MCF 10A (cell line): ENCODE data around the gene SLC50A1. TPM values are rescaled to one million over a fixed set of nuclear protein-coding genes. Genes with fewer than 3 reads are reported as not detected.

Experiments used
- BruUV-seq: library from RNA; stranded (reverse); fragments of 400-500 nt; replicated peaks from 2 replicates; lab custom pipeline; 2021; lab: Mats Ljungman, UMichigan
- CTCF ChIA-PET: fragments of 300-600 bp; sonication (Branson Sonifier 250); formaldehyde crosslinking; extraction: SDS; loops from one replicate; lab custom pipeline; 2021; ENCODE audit warnings: antibody characterized with exemption, inconsistent platforms; lab: Yijun Ruan, JAX
- POLR2A ChIA-PET: fragments of 300-600, 350-650 bp; sonication (Branson Sonifier 250); formaldehyde crosslinking; extraction: SDS; loops from one replicate; lab custom pipeline; 2020; ENCODE audit warnings: antibody characterized with exemption, inconsistent platforms; lab: Yijun Ruan, JAX
- DNase-seq: peaks from one replicate; pipeline ENCODE4 v3.0.0-alpha.2; 2018; ENCODE audit not compliant: unreplicated experiment
- H3K27ac Mint-ChIP-seq: one replicate; pipeline ENCODE4 v1.8.0; 2022; ENCODE audit warnings: mild to moderate bottlenecking, low read depth, mixed read lengths; ENCODE audit not compliant: unreplicated experiment
- H3K27me3 Mint-ChIP-seq: one replicate; pipeline ENCODE4 v1.8.0; 2022; ENCODE audit warnings: mixed read lengths; ENCODE audit not compliant: insufficient read depth, unreplicated experiment
- H3K36me3 Mint-ChIP-seq: one replicate; pipeline ENCODE4 v1.8.0; 2022; ENCODE audit warnings: mild to moderate bottlenecking, moderate library complexity, mixed read lengths; ENCODE audit not compliant: insufficient read depth, unreplicated experiment
- H3K4me1 Mint-ChIP-seq: one replicate; pipeline ENCODE4 v1.8.0; 2022; ENCODE audit warnings: mixed read lengths; ENCODE audit not compliant: insufficient read depth, unreplicated experiment
- H3K4me3 Mint-ChIP-seq: one replicate; pipeline ENCODE4 v1.8.0; 2022; ENCODE audit warnings: mild to moderate bottlenecking, moderate library complexity, mixed read lengths; ENCODE audit not compliant: unreplicated experiment
- H3K9me3 Mint-ChIP-seq: one replicate; pipeline ENCODE4 v1.8.0; 2022; ENCODE audit warnings: mixed read lengths; ENCODE audit not compliant: unreplicated experiment
- intact Hi-C: fragments of 100-400 bp; cut with micrococcal nuclease; formaldehyde crosslinking; loops from 2 replicates; pipeline ENCODE4 v1.14.1; 2022
- total RNA-seq: library from RNA; stranded (reverse); gene quantifications from 2 replicates; pipeline ENCODE4 v1.2.3, GENCODE V29; 2022
- TF ChIP-seq, protein P1 (sequence below): fragments of 200-600 bp; IDR thresholded peaks from one replicate; pipeline ENCODE4 v1.8.0; 2022; ENCODE audit warnings: antibody characterized with exemption, mild to moderate bottlenecking; ENCODE audit not compliant: unreplicated experiment

SLC50A1 gene
- total RNA-seq, 1 experiment from 2014 or later = 91.2 TPM

DNA sequence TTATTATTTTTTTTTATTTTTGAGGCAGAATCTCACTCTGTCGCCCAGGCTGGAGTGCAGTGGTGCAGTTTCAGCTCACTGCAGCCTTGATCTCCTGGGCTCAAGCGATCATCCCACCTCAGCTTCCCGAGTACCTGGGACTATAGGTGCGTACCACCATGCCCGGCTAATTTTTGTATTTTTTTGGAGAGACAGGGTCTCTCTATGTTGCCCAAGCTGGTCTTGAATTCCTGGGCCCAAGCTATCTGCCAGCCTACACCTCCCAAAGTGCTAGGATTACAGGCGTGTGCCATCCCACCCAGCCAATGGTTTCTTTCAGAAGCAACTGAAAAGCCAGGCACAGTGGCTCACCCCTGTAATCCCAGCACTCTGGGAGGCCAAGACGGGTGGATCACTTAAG lies 35.2 kb downstream of the SLC50A1 start:
- no peak for DNase-seq
- Mint-ChIP-seq H3K27me3 (no peaks in the 10 kb centered on the region), H3K4me3 (peak overlapping the region; percentile 87), H3K4me1 (peaks cover 32% of the 10 kb centered on the region), H3K27ac (peak overlapping the region; percentile 18), H3K9me3 (no peaks in the 10 kb centered on the region), H3K36me3 (peaks cover 39% of the 10 kb centered on the region)
- intact Hi-C loops = loop anchor here (5.0 kb wide), 1 partner anchor 199 kb away; the partner anchor contains the start of genes CKS1B and SHC1
- BruUV-seq = no TSS peak
- POLR2A ChIA-PET = interaction anchor here (0.9 to 5.0 kb wide), 4 partner anchors 35 to 79 kb away, joined by 3 to 75 read pairs (median 32); partner anchors contain the start of genes EFNA1 and SLC50A1
- CTCF ChIA-PET = interaction anchor here (0.6 to 14.5 kb wide), 14 partner anchors 22 to 622 kb away, joined by 3 to 380 read pairs (median 6); partner anchors contain the start of gene DPM3
- TF ChIP-seq, protein P1, sequence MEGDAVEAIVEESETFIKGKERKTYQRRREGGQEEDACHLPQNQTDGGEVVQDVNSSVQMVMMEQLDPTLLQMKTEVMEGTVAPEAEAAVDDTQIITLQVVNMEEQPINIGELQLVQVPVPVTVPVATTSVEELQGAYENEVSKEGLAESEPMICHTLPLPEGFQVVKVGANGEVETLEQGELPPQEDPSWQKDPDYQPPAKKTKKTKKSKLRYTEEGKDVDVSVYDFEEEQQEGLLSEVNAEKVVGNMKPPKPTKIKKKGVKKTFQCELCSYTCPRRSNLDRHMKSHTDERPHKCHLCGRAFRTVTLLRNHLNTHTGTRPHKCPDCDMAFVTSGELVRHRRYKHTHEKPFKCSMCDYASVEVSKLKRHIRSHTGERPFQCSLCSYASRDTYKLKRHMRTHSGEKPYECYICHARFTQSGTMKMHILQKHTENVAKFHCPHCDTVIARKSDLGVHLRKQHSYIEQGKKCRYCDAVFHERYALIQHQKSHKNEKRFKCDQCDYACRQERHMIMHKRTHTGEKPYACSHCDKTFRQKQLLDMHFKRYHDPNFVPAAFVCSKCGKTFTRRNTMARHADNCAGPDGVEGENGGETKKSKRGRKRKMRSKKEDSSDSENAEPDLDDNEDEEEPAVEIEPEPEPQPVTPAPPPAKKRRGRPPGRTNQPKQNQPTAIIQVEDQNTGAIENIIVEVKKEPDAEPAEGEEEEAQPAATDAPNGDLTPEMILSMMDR = no peak

DNA sequence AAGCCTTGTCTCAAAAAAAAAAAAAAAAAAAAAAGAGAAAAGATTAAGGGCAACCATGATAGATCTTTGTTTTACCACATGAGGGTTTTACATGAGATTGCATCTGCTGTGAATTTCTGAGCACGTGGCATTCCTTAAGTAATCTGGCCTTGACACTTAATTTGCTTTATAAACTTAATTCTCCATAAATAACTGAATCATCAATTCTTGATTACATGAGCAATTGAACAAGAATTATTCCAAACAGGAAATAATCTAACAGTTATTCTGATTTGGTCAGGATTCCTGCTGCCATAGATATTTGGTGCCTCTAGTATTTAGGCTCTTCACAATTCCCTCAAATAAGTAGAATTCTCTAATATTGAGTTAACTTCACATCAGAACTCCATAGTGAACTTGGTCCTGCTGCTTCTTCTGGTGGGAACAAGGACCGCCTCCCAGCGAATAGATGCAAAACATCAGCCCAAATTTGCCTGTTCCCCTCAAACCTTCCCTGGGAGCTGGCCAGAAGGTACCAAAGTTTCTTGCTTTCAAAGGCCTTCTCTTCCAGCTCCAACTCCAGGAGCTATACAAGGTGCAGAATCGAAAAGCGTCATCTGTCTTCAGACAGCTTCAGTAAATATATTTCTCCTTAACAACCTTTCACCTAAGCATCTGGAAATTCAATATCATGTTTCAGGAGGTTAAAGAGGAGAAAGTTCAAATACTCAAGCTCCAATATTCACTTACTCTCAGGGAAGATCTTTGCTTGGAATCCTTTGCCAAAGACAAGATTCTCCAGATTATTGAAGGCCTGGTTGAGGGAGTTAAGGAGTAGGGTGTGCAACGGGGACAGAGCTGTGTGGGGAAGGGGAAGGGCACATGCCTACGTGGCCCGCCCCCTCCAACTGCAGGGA lies 36.4 kb downstream of the SLC50A1 start:
- intact Hi-C loops = loop anchor here (5.0 kb wide), 1 partner anchor 200 kb away; the partner anchor contains the start of genes CKS1B and SHC1
- ChIA-PET POLR2A (interaction anchor here (0.6 to 15.7 kb wide), 32 partner anchors 8 to 743 kb away, joined by 3 to 215 read pairs (median 8); partner anchors contain the start of genes CKS1B, DPM3, EFNA1 and EFNA3), CTCF (interaction anchor here (0.5 to 14.5 kb wide), 43 partner anchors 8 to 509 kb away, joined by 3 to 380 read pairs (median 6); partner anchors contain the start of genes ADAM15, DPM3, MTX1 and THBS3)
- H3K27ac Mint-ChIP-seq = peak overlapping the region; percentile 95
- TF ChIP-seq, protein P1 = no peak
- H3K9me3 Mint-ChIP-seq = no peaks in the 10 kb centered on the region
- H3K4me3 Mint-ChIP-seq = peak overlapping the region; percentile 87
- H3K27me3 Mint-ChIP-seq = no peaks in the 10 kb centered on the region
- DNase-seq = no peak
- peaks cover 43% of the 10 kb centered on the region for H3K4me1 Mint-ChIP-seq
- TSS peak; percentile 61 for BruUV-seq
- peaks cover 39% of the 10 kb centered on the region for H3K36me3 Mint-ChIP-seq

DNA sequence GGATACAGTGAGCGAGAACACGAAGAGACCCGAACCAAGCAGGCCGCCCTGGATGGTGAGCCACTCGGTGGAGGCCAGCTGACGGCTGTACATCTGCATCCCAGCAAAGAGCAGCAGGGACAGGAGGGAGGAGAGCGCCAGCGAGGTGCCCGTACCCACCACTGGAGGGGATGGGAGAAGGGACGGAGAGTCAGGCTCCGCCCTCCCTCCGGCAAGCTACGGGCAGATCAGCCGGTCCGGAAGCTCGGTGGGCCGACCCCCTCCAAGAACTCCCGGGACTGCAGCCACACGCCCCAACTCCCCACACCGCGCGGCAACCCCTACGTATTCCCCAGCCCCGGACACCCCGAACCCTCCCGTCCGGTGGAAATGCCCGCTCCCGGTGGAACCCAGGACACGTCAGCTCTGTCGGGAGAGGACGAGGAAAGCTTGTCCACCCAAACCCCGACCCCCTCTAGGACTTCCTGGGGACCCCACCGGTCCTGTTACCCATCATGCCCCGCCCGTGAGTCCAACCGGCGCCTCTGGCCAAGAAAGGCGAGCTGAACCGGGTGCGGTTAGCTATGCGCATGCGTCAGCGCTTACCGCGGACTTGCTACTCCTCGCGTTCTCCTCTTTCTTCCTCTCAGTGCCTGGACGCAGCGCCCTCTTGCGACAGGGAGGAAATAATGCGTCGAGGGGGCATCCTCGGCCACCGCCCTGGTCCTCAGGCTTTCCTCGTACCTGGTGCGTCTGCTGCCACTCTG lies 37.3 kb downstream of the SLC50A1 start, which contains the start of gene KRTCAP2:
Gene KRTCAP2 (minus strand): TSS at position 573 of the 746 bp plus-strand sequence. CDS start 80 bp downstream, at position 493.
- Mint-ChIP-seq H3K4me3 (peak within 1 kb of the TSS; percentile 87), H3K27ac (peak within 1 kb of the TSS; percentile 95), H3K9me3 (no peaks in the 10 kb centered on the region), H3K4me1 (peaks cover 46% of the 10 kb centered on the region), H3K36me3 (peaks cover 39% of the 10 kb centered on the region), H3K27me3 (no peaks in the 10 kb centered on the region)
- no TSS peak for BruUV-seq
- peak; percentile 98 for DNase-seq
- TF ChIP-seq, protein P1 = peak; percentile 97
- intact Hi-C loops = loop anchor here (1.0 to 5.0 kb wide), 2 partner anchors 54 to 201 kb away; partner anchors contain the start of genes CKS1B and SHC1
- ChIA-PET POLR2A (interaction anchor here (0.6 to 15.7 kb wide), 39 partner anchors 9 to 744 kb away, joined by 3 to 215 read pairs (median 7); partner anchors contain the start of genes CKS1B, DPM3, EFNA1 and EFNA3), CTCF (interaction anchor here (0.6 to 14.5 kb wide), 58 partner anchors 9 to 695 kb away, joined by 3 to 380 read pairs (median 6); partner anchors contain the start of genes ADAM15, DPM3, EFNA3 and MTX1)
